GM23338 (cell line): Measurements from ENCODE around the gene SLC25A26.

Experiments used
- CREB1 ChIP-seq: fragments of 250-450 bp; sonication (Bioruptor Pico); IDR thresholded peaks from 2 replicates; pipeline ENCODE4 v1.5.0; 2020; ENCODE audit warnings: low read depth, mild to moderate bottlenecking, moderate library complexity
- EZH2 ChIP-seq: fragments of 200-600 bp; sonication (generic); IDR thresholded peaks from one replicate; pipeline ENCODE4 v1.8.0; 2017; ENCODE audit warnings: antibody characterized with exemption, mild to moderate bottlenecking, low read depth; ENCODE audit not compliant: unreplicated experiment
- EZH2phosphoT487 ChIP-seq: fragments of 200-600 bp; sonication (generic); IDR thresholded peaks from one replicate; pipeline ENCODE4 v1.8.1; 2018; ENCODE audit warnings: antibody characterized with exemption; ENCODE audit not compliant: unreplicated experiment
- JUNB ChIP-seq: IDR thresholded peaks from one replicate; pipeline ENCODE4 v1.6.1; 2016; ENCODE audit warnings: antibody characterized with exemption; ENCODE audit not compliant: unreplicated experiment
- REST ChIP-seq: IDR thresholded peaks from one replicate; pipeline ENCODE4 v1.6.1; 2018; ENCODE audit warnings: antibody characterized with exemption; ENCODE audit not compliant: unreplicated experiment
- TF ChIP-seq, protein P1 (sequence below), 2 experiments: fragments of 200-600 bp in 1 of 2; sonication (generic) in 1 of 2; conservative IDR thresholded peaks; 2 replicates each; pipeline versions ENCODE4 v1.5.1 to v1.6.1; 2016 to 2017; ENCODE audit warnings: antibody characterized with exemption in 2 of 2, low read depth in 2 of 2, mild to moderate bottlenecking in 2 of 2, moderate library complexity in 1 of 2

GRCh38 chr3:66297900-66298299, 77.1 kb downstream of the SLC25A26 start:
- TF ChIP-seq, protein P1, sequence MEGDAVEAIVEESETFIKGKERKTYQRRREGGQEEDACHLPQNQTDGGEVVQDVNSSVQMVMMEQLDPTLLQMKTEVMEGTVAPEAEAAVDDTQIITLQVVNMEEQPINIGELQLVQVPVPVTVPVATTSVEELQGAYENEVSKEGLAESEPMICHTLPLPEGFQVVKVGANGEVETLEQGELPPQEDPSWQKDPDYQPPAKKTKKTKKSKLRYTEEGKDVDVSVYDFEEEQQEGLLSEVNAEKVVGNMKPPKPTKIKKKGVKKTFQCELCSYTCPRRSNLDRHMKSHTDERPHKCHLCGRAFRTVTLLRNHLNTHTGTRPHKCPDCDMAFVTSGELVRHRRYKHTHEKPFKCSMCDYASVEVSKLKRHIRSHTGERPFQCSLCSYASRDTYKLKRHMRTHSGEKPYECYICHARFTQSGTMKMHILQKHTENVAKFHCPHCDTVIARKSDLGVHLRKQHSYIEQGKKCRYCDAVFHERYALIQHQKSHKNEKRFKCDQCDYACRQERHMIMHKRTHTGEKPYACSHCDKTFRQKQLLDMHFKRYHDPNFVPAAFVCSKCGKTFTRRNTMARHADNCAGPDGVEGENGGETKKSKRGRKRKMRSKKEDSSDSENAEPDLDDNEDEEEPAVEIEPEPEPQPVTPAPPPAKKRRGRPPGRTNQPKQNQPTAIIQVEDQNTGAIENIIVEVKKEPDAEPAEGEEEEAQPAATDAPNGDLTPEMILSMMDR (conservative IDR thresholded peaks at IDR 0.05; ENCODE audit: low read depth in 2 of 2) = no peak
- TF ChIP-seq CREB1 (no peak), REST (no peak), EZH2 (no peak), EZH2phosphoT487 (no peak), JUNB (no peak)
